ENCODE data around the gene CAMK2D.

The CAMK2D gene

DNA sequence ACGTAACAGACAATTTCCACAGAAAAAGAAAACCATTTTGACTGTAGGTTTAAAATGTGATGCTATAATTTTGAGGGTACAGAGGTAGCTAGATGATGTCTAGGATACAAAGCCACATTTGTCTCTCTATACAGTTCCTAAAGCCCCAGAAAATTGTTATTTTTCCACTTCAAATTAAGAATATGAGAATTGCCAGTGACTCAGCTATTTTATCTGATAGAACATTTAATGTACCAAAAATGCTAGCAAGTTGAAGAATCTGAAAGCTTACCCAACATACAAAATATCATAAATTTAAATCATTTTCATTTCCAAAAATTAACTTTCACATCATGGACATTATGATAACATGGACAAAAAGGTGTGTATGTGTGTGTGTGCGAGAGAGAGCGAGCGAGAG, 148.0 kb downstream of the CAMK2D start:
- no peaks in the 10 kb centered on the region for H3K79me2 ChIP-seq (ENCODE audit: control insufficient read depth, insufficient read depth, low read length, poor library complexity)
- no peak overlapping the region for H3K4ac ChIP-seq (ENCODE audit: low read depth, low read length)
- no peaks in the 10 kb centered on the region for H3K4me1 ChIP-seq (ENCODE audit: control insufficient read depth in 1 of 2, insufficient read depth in 2 of 2, low read length in 2 of 2)
- no peak overlapping the region for H3K18ac ChIP-seq (ENCODE audit: low read length)
- H3K79me1 ChIP-seq (ENCODE audit: low read length) = no peaks in the 10 kb centered on the region
- no peak overlapping the region for H4K91ac ChIP-seq (ENCODE audit: low read depth, low read length)
- DNase-seq = no peak
- no peak overlapping the region for H3K27ac ChIP-seq (ENCODE audit: low read depth, low read length)
- H3K14ac ChIP-seq (ENCODE audit: low read length) = no peak overlapping the region
- H3K36me3 ChIP-seq (ENCODE audit: control insufficient read depth in 1 of 2, insufficient read depth in 2 of 2, low read length in 2 of 2) = no peaks in the 10 kb centered on the region
- H2BK120ac ChIP-seq (ENCODE audit: insufficient read depth, low read length, poor library complexity) = no peak overlapping the region
- H3K4me3 ChIP-seq (ENCODE audit: low read depth, low read length) = no peak overlapping the region
- H3K23ac ChIP-seq (ENCODE audit: low read length) = no peak overlapping the region
- no peak overlapping the region for H2AK5ac ChIP-seq (ENCODE audit: low read length)
- no peaks in the 10 kb centered on the region for H3K27me3 ChIP-seq (ENCODE audit: insufficient read depth, low read length)
- H4K8ac ChIP-seq (ENCODE audit: low read depth, low read length) = no peak overlapping the region
- H4K12ac ChIP-seq (ENCODE audit: low read depth, low read length) = no peak overlapping the region
- no peak overlapping the region for H2AFZ ChIP-seq (ENCODE audit: insufficient read depth, low read length, poor library complexity)
- no peak overlapping the region for H2BK5ac ChIP-seq (ENCODE audit: low read depth, low read length, poor library complexity)
- no peak overlapping the region for H2BK12ac ChIP-seq (ENCODE audit: low read length)
- no peaks in the 10 kb centered on the region for H3K9me3 ChIP-seq (ENCODE audit: insufficient read depth, low read depth, low read length)
- H3K4me2 ChIP-seq (ENCODE audit: low read length) = no peak overlapping the region
- H3K9ac ChIP-seq (ENCODE audit: low read length) = no peak overlapping the region
- WGBS (ENCODE audit: extremely low coverage, insufficient coverage, insufficient read length) = 100% methylated on average over 3 of the region's 4 CpGs

DNA sequence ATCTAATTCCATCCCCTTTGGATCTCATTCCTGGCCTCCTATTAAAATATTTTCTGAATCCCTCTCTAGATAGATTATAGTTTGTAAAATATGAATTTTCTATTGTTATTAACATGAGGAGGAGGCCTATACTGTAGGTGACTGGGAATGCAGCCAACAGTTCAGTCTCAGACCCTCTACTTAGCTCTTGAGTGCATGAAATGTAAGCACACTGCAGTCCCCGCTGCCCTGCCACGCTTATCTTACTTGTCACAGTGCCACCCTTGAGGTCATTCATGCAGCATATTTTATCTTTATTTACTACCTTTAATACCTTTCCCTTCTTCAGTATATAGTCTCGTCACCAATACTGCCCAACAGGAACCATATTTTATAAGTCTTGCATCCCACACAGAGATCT, 151.0 kb downstream of the CAMK2D start:
- no peak overlapping the region for H2BK120ac ChIP-seq (ENCODE audit: insufficient read depth, low read length, poor library complexity)
- no peak overlapping the region for H2AFZ ChIP-seq (ENCODE audit: insufficient read depth, low read length, poor library complexity)
- no peaks in the 10 kb centered on the region for H3K36me3 ChIP-seq (ENCODE audit: control insufficient read depth in 1 of 2, insufficient read depth in 2 of 2, low read length in 2 of 2)
- H3K4me2 ChIP-seq (ENCODE audit: low read length) = no peak overlapping the region
- no peak overlapping the region for H3K23ac ChIP-seq (ENCODE audit: low read length)
- H3K4me1 ChIP-seq (ENCODE audit: control insufficient read depth in 1 of 2, insufficient read depth in 2 of 2, low read length in 2 of 2) = no peaks in the 10 kb centered on the region
- H3K14ac ChIP-seq (ENCODE audit: low read length) = no peak overlapping the region
- no peak overlapping the region for H3K4ac ChIP-seq (ENCODE audit: low read depth, low read length)
- no peak overlapping the region for H2AK5ac ChIP-seq (ENCODE audit: low read length)
- H4K91ac ChIP-seq (ENCODE audit: low read depth, low read length) = no peak overlapping the region
- H2BK12ac ChIP-seq (ENCODE audit: low read length) = no peak overlapping the region
- H3K27me3 ChIP-seq (ENCODE audit: insufficient read depth, low read length) = no peaks in the 10 kb centered on the region
- no peak overlapping the region for H4K12ac ChIP-seq (ENCODE audit: low read depth, low read length)
- H3K9me3 ChIP-seq (ENCODE audit: insufficient read depth, low read depth, low read length) = no peaks in the 10 kb centered on the region
- H3K27ac ChIP-seq (ENCODE audit: low read depth, low read length) = no peak overlapping the region
- H3K79me2 ChIP-seq (ENCODE audit: control insufficient read depth, insufficient read depth, low read length, poor library complexity) = no peaks in the 10 kb centered on the region
- no peak overlapping the region for H3K18ac ChIP-seq (ENCODE audit: low read length)
- 100% methylated on average over 1 of the region's 3 CpGs for WGBS (ENCODE audit: extremely low coverage, insufficient coverage, insufficient read length)
- no peak overlapping the region for H3K4me3 ChIP-seq (ENCODE audit: low read depth, low read length)
- no peak overlapping the region for H3K9ac ChIP-seq (ENCODE audit: low read length)
- no peak overlapping the region for H2BK5ac ChIP-seq (ENCODE audit: low read depth, low read length, poor library complexity)
- H4K8ac ChIP-seq (ENCODE audit: low read depth, low read length) = no peak overlapping the region
- DNase-seq = no peak
- H3K79me1 ChIP-seq (ENCODE audit: low read length) = no peaks in the 10 kb centered on the region

DNA sequence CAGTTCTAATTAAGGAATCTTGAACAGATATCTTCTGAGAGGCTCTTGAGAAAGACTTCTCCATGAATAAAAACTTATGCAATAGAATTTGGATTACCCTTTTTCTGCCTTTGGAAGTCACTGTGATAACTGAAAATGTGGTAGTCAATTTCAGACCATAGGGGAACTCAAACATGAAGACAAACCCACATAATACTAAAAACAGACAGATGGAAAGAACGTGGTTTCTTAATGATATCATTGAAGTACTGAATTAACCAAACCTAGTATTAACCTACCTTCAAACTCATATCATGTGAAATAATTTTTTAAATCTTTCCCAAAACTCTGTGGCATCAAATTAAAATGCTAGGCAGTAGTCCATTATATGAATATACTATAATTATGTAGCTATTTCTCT, 153.5 kb downstream of the CAMK2D start:
- Histone ChIP-seq H2BK120ac (ENCODE audit: insufficient read depth, low read length, poor library complexity) (no peak overlapping the region), H4K8ac (ENCODE audit: low read depth, low read length) (no peak overlapping the region), H3K79me2 (ENCODE audit: control insufficient read depth, insufficient read depth, low read length, poor library complexity) (no peaks in the 10 kb centered on the region), H3K14ac (ENCODE audit: low read length) (no peak overlapping the region), H4K91ac (ENCODE audit: low read depth, low read length) (no peak overlapping the region), H3K4me1 (ENCODE audit: control insufficient read depth in 1 of 2, insufficient read depth in 2 of 2, low read length in 2 of 2) (no peaks in the 10 kb centered on the region), H3K36me3 (ENCODE audit: control insufficient read depth in 1 of 2, insufficient read depth in 2 of 2, low read length in 2 of 2) (no peaks in the 10 kb centered on the region), H3K27me3 (ENCODE audit: insufficient read depth, low read length) (no peaks in the 10 kb centered on the region), H3K4me2 (ENCODE audit: low read length) (no peak overlapping the region), H3K79me1 (ENCODE audit: low read length) (no peaks in the 10 kb centered on the region), H3K9me3 (ENCODE audit: insufficient read depth, low read depth, low read length) (no peaks in the 10 kb centered on the region), H3K4ac (ENCODE audit: low read depth, low read length) (no peak overlapping the region), H3K18ac (ENCODE audit: low read length) (no peak overlapping the region), H2AK5ac (ENCODE audit: low read length) (no peak overlapping the region), H3K4me3 (ENCODE audit: low read depth, low read length) (no peak overlapping the region), H4K12ac (ENCODE audit: low read depth, low read length) (no peak overlapping the region), H3K23ac (ENCODE audit: low read length) (no peak overlapping the region), H2AFZ (ENCODE audit: insufficient read depth, low read length, poor library complexity) (no peak overlapping the region), H2BK5ac (ENCODE audit: low read depth, low read length, poor library complexity) (no peak overlapping the region), H2BK12ac (ENCODE audit: low read length) (no peak overlapping the region), H3K9ac (ENCODE audit: low read length) (no peak overlapping the region), H3K27ac (ENCODE audit: low read depth, low read length) (no peak overlapping the region)
- WGBS (ENCODE audit: extremely low coverage, insufficient coverage, insufficient read length) = no CpG with 5 or more reads among the region's 1 CpG
- DNase-seq = no peak

DNA sequence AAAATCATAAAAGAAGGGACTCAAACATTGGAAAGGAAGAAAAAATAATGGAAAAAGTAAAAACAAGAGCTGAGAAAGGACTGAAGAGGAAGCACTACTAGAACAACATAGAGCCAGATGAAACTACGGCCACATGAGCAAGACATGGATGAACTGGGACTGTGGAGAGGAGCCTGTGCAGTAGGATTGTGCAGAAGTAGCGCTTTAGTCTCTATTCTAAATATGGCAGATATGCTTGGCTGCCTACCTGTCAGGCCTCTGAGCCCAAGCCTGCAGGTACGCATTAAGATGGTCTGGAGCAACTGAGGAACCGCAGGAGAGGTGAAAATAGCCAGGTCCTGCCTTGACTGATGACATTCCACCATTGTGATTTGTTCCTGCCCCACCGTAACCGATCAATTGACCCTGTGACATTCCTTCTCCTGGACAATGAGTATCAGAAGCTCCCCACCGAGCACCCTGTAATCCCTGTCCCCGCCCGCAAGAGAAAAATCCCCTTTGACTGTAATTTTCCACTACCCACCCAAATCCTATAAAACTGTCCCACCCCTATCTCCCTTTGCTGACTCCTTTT, 154.3 kb downstream of the CAMK2D start:
- H4K91ac ChIP-seq (ENCODE audit: low read depth, low read length) = no peak overlapping the region
- no peaks in the 10 kb centered on the region for H3K79me2 ChIP-seq (ENCODE audit: control insufficient read depth, insufficient read depth, low read length, poor library complexity)
- H2AK5ac ChIP-seq (ENCODE audit: low read length) = no peak overlapping the region
- no peak overlapping the region for H3K9ac ChIP-seq (ENCODE audit: low read length)
- H4K8ac ChIP-seq (ENCODE audit: low read depth, low read length) = no peak overlapping the region
- H4K12ac ChIP-seq (ENCODE audit: low read depth, low read length) = no peak overlapping the region
- no peak overlapping the region for H2AFZ ChIP-seq (ENCODE audit: insufficient read depth, low read length, poor library complexity)
- no peak overlapping the region for H3K18ac ChIP-seq (ENCODE audit: low read length)
- no peak overlapping the region for H3K14ac ChIP-seq (ENCODE audit: low read length)
- H3K27ac ChIP-seq (ENCODE audit: low read depth, low read length) = no peak overlapping the region
- no peaks in the 10 kb centered on the region for H3K4me1 ChIP-seq (ENCODE audit: control insufficient read depth in 1 of 2, insufficient read depth in 2 of 2, low read length in 2 of 2)
- no peak overlapping the region for H3K4me2 ChIP-seq (ENCODE audit: low read length)
- no CpG with 5 or more reads among the region's 9 CpGs for WGBS (ENCODE audit: extremely low coverage, insufficient coverage, insufficient read length)
- H2BK12ac ChIP-seq (ENCODE audit: low read length) = no peak overlapping the region
- no peak overlapping the region for H2BK5ac ChIP-seq (ENCODE audit: low read depth, low read length, poor library complexity)
- no peaks in the 10 kb centered on the region for H3K36me3 ChIP-seq (ENCODE audit: control insufficient read depth in 1 of 2, insufficient read depth in 2 of 2, low read length in 2 of 2)
- H3K4ac ChIP-seq (ENCODE audit: low read depth, low read length) = no peak overlapping the region
- H3K9me3 ChIP-seq (ENCODE audit: insufficient read depth, low read depth, low read length) = no peaks in the 10 kb centered on the region
- no peaks in the 10 kb centered on the region for H3K27me3 ChIP-seq (ENCODE audit: insufficient read depth, low read length)
- H3K4me3 ChIP-seq (ENCODE audit: low read depth, low read length) = no peak overlapping the region
- no peaks in the 10 kb centered on the region for H3K79me1 ChIP-seq (ENCODE audit: low read length)
- DNase-seq = no peak
- H3K23ac ChIP-seq (ENCODE audit: low read length) = no peak overlapping the region
- no peak overlapping the region for H2BK120ac ChIP-seq (ENCODE audit: insufficient read depth, low read length, poor library complexity)

Measured in trophoblast cell (in vitro differentiated cells and primary cell).